ENCODE data around the gene ACAD9.

ACAD9 gene

GRCh38 chr3:128872744-128873143 is 6.7 kb upstream of the ACAD9 start:
- no peak overlapping the region for H3K4me3 ChIP-seq (ENCODE audit: low read depth, low read length)
- no peak for DNase-seq (ENCODE audit: low read depth)
- TF ChIP-seq CTCF (IDR thresholded peaks at IDR 0.05; ENCODE audit: control insufficient read depth, extremely low read depth, insufficient read depth): no peak

- H3K4me3 ChIP-seq (ENCODE audit: low read depth, low read length): no peak overlapping the region
- DNase-seq (ENCODE audit: low read depth): no peak
- no peak for TF ChIP-seq CTCF (IDR thresholded peaks at IDR 0.05; ENCODE audit: control insufficient read depth, extremely low read depth, insufficient read depth)
These were observed 6.0 kb upstream of the ACAD9 start for GRCh38 chr3:128873244-128874022.

- H3K4me3 ChIP-seq (ENCODE audit: low read depth, low read length): no peak overlapping the region
- TF ChIP-seq CTCF (IDR thresholded peaks at IDR 0.05; ENCODE audit: control insufficient read depth, extremely low read depth, insufficient read depth): no peak
- no peak for DNase-seq (ENCODE audit: low read depth)
These were observed 4.8 kb upstream of the ACAD9 start for GRCh38 chr3:128874481-128875180.

- no peak overlapping the region for H3K4me3 ChIP-seq (ENCODE audit: low read depth, low read length)
- peak; percentile 69 for TF ChIP-seq CTCF (IDR thresholded peaks at IDR 0.05; ENCODE audit: control insufficient read depth, extremely low read depth, insufficient read depth)
- no peak for DNase-seq (ENCODE audit: low read depth)
These were observed 3.8 kb upstream of the ACAD9 start for GRCh38 chr3:128875556-128876120.

- TF ChIP-seq CTCF (IDR thresholded peaks at IDR 0.05; ENCODE audit: control insufficient read depth, extremely low read depth, insufficient read depth): no peak
- H3K4me3 ChIP-seq (ENCODE audit: low read depth, low read length): peak overlapping the region; percentile 86
- DNase-seq (ENCODE audit: low read depth): no peak
These were observed 1.4 kb upstream of the ACAD9 start for GRCh38 chr3:128878011-128878457.

GRCh38 chr3:128878556-128879124 is 780 bp upstream of the ACAD9 start:
- DNase-seq (ENCODE audit: low read depth): peak; percentile 15
- no peak for TF ChIP-seq CTCF (IDR thresholded peaks at IDR 0.05; ENCODE audit: control insufficient read depth, extremely low read depth, insufficient read depth)
- H3K4me3 ChIP-seq (ENCODE audit: low read depth, low read length): peak overlapping the region; percentile 86

Measured in LNCaP clone FGC (cell line).